GM20431 (cell line): ENCODE measurements around the gene PSMD14.

Experiments
- in situ Hi-C: fragments of 300-500 bp; cut with MseI, MboI; formaldehyde crosslinking; loops from one replicate; pipeline ENCODE4 v1.15.0; 2020; ENCODE audit warnings: low sequenced_read_pairs; ENCODE audit not compliant: unreplicated experiment

Gene PSMD14

GRCh38 chr2:161308178-161308955, at the start of gene PSMD14:
Gene PSMD14, plus strand, starts transcription at chr2:161308425. Its CDS starts 10,401 bp downstream, at chr2:161318826.
- in situ Hi-C loops, result no loop called here

DNA sequence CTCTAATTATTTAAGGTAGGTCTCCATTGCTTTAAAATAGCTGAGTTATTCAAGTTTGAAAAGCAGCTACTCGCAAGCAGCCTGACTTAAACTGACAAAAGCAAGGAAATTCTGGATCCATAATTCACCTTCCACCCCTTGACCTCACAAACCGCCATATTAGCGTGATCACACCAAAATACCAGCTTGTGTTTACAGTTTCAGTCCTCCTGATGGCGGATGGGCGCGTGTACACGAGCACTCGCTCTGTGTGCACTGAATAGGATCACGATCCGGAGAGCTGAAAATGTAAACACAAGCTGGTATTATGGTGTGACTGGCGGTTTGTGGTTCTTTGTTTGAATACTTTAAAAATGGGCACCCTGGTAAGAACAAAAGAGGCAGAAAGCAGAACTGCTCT, 42.4 kb upstream of the PSMD14 start:
- in situ Hi-C loops, result no loop called here

GRCh38 chr2:161269111-161269510, 39.1 kb upstream of the PSMD14 start:
- in situ Hi-C loops, result no loop called here

DNA sequence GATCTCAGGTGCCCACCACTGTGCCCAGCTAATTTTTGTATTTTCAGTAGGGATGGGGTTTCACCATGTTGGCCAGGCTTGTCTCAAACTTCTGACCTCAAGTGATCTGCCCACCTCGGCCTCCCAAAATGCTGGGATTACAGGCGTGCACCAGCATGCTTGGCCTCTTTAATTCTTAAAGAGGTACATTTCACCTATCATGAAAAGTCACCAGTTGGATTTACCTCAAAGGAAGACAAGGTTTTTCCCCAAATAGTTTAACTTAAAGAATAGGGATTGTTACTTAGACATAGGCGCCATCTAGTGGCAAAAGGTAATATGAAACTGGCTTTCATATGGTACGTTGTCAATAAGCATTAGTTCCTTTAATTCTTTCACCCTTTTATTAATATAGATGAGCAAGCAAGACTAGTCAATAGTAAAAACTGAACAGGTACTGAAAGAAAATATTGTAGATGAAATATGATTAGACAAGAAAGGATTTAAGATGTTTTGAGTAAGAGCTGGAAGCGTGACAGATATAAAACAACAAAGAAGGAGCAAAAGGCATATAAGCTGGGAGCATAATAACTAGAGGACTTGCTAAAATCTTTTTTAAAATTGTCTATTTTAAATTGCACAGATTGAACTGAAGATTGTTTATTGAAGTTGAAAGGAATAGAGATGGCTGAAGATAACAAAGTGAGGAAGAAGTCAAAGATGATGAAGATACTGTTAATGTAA, 35.0 kb upstream of the PSMD14 start:
- in situ Hi-C loops, result no loop called here

DNA sequence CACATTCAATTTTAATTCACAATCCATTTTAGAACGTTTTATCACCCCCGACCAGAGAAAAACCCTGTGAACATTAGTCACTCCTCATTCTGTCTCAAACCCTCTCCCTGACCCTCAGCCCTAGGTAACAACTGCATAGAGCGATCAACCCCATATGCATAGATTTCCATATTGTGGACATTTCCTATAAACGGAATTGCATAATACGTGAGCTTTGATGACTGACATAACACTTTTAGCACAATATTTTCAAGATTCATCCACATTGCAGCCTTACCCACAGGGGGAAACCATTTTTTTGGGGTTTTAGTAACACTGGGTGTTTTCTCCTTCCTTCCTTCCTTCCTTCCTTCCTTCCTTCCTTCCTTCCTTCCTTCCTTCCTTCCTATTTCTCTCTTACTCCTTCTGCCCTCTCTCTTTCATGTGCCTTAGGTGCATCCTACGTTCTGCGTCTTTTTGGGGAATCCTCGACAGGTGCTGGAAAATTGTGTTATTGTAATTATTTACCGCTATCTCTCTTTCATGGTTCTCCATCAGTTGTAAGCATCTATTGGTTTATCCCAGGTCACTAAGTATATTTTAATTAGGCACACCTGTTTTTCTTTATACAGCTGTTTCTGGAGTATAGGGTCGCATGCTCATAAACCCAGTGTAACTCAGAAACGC, 29.5 kb upstream of the PSMD14 start:
- in situ Hi-C loops, result loop anchor here (25.0 kb wide), 1 partner anchor 284 kb away; no protein-coding TSS in a partner anchor

GRCh38 chr2:161279230-161279815, 28.9 kb upstream of the PSMD14 start:
- in situ Hi-C loops, result loop anchor here (25.0 kb wide), 1 partner anchor 283 kb away; no protein-coding TSS in a partner anchor

- in situ Hi-C loops, result loop anchor here (25.0 kb wide), 1 partner anchor 281 kb away; no protein-coding TSS in a partner anchor
These were observed 27.3 kb upstream of the PSMD14 start for GRCh38 chr2:161280906-161281323.

- in situ Hi-C loops, result loop anchor here (25.0 kb wide), 1 partner anchor 281 kb away; no protein-coding TSS in a partner anchor
These were observed 26.5 kb upstream of the PSMD14 start for GRCh38 chr2:161281615-161282310.

GRCh38 chr2:161282311-161282644, 25.9 kb upstream of the PSMD14 start:
- in situ Hi-C loops, result loop anchor here (25.0 kb wide), 1 partner anchor 280 kb away; no protein-coding TSS in a partner anchor

DNA sequence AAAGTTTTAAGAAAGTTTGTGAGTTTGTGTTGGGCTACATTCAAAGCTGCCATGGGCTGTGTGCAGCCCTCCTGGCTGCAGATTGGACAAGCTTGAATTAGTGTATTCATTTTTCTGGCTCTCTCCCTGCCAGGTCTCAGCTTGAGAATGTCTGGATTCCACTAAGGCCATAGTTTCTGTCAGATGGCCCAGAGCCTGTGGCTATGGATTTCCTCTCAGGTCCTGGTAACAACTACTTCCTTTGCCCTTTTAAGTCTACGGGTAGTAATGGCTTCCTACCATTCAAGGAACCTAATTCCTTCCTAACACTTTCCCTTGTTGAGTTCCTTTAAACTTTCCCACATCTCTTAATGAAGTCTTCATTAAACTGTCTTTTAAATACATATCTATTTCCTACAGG, 24.3 kb upstream of the PSMD14 start:
- in situ Hi-C loops, result loop anchor here (25.0 kb wide), 1 partner anchor 278 kb away; no protein-coding TSS in a partner anchor

- in situ Hi-C loops, result no loop called here
These were observed 4.6 kb upstream of the PSMD14 start for GRCh38 chr2:161303535-161304050.

DNA sequence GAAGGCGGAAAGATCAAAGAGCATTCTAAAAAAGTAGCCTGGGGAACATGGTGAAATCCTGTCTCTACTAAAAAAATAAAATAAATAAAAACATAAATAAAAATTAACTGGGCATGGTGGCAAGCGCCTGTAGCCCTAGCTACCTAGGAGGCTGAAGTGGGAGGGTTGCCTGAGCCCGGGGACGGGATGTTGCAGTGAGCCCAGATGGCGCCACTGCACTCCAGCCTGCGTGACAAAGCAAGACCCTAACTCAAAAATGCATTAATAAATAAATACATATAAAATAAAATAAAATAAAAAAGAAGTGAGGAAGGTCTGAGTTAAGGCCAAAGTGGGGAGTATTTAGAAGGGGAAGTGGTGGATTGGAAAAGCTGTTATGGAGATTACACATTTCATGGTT, 1.3 kb upstream of the PSMD14 start:
- in situ Hi-C loops, result no loop called here

DNA sequence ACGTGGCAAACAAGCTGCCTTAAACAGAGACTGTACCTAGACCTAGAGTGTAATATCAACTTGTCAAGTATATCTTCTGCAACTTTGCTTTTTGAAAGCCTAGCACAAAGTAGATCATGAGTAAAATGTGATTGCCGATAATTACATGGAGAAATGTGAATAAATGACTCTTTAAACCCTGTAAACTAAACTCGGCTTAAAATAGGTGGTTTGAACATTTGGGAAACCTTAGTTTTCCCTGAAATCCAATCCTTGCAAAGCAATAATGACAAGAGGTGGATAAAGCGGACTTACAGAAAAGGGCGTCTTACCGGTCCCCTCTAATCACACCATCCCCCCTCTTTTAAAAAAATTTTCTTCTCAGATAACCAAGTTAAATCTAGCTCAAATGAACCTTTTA, 549 bp upstream of the PSMD14 start:
- in situ Hi-C loops, result no loop called here

- in situ Hi-C loops, result no loop called here
These were observed 4.8 kb downstream of the PSMD14 start for GRCh38 chr2:161312996-161313395.

GRCh38 chr2:161315380-161315779, 7.2 kb downstream of the PSMD14 start:
- in situ Hi-C loops, result no loop called here

GRCh38 chr2:161316701-161317100, 8.5 kb downstream of the PSMD14 start:
- in situ Hi-C loops, result no loop called here

DNA sequence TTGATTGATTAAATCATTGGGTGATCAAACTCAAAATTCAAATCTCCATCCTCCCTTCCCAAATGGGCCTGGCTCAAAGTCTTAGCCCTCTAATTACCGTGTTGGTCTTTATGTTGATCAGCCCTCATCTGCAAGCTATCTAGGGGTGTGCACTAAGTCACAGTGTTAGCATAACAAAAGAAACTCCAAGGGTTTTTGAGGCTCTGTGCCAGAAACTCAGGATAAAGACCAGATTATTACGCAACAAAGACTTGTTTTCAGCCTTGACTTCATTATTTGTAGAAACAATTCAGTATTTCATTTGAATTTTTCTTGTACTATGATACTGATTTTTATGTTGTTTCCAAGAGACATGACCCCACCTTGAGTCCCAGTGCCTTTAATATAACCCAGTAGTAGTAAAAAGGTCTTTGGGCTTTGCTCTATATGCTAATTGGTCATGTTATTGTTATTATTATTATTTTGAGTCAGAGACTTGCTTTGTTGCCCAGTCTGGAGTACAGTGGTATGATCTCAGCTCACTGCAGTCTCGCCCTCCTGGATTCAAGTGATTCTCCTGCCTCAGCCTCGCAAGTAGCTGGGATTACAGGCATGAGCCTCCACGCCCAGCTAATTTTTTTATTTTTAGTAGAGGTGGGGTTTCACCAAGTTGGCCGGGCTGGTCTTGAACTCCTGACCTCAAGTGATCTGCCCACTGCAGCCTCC, 13.9 kb downstream of the PSMD14 start:
- in situ Hi-C loops, result no loop called here

DNA sequence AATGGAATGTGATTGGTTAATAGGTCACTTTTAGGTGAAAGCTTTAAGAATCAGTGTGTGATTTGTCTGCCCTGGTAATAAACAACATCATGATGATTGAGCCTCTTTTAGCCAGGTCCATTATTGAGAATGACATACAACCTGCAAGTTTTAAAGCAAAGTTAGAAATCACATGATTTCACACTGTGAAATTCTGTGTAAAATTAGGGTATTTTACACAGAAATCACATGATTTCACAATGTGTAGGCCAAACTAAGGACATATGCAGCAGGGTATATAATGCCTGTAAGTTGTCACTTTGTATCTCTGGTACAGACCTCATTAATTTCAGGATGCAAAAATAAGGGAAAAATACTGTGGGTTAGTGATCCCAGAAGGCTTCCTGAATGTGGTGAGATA, 16.7 kb downstream of the PSMD14 start:
- in situ Hi-C loops, result no loop called here

DNA sequence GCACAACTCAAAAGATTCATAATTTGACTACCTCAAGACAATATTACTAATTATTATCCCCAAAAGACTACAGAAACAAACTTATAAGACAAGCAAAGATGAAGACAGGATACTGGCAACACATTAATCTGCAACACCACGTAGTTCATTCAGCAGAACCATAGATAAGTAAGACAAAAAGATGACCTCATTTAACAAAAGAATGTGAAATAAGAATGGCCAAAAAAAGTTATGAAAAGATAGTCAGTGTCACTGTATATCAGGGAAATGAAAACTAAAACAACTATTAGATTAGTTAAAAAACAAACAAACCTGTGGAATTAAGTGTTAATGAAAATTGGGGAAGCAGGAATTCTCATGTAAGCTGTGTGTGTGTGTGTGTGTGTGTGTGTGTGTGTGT, 19.4 kb downstream of the PSMD14 start:
- in situ Hi-C loops, result no loop called here
